Esophagus muscularis mucosa (tissue), 4 donors: ENCODE results near the gene GNPDA1.

ENCODE experiments used
- EP300 ChIP-seq: sonication (generic); formaldehyde crosslinking; IDR thresholded peaks from one replicate; pipeline ENCODE4 v1.6.1; 2017; ENCODE audit warnings: antibody characterized with exemption
- POLR2A ChIP-seq: fragments of 450-650 bp; IDR thresholded peaks from one replicate; pipeline ENCODE4 v1.6.1; 2017; ENCODE audit warnings: antibody characterized with exemption, moderate library complexity, mild to moderate bottlenecking, low read depth
- POLR2AphosphoS5 ChIP-seq, 2 donors: sonication (generic); formaldehyde crosslinking; IDR thresholded peaks; one replicate each; pipeline ENCODE4 v1.6.1; 2017; ENCODE audit warnings: antibody characterized with exemption in 2 of 2
- TF ChIP-seq, protein P1 (sequence below), 3 experiments: fragments of 200-600 bp in 2 of 3; fragments of 450-650 bp in 1 of 3; sonication (generic) in 2 of 3; IDR thresholded peaks; one replicate each; pipeline ENCODE4 v1.5.1; 2017 to 2019; ENCODE audit warnings: antibody characterized with exemption in 3 of 3, mild to moderate bottlenecking in 2 of 3, moderate library complexity in 1 of 3

GRCh38 chr5:141989720-141990119 is 23.1 kb downstream of the GNPDA1 start:
- TF ChIP-seq POLR2AphosphoS5 (IDR thresholded peaks at IDR 0.05) (no peak), EP300 (no peak), POLR2A (no peak)
- TF ChIP-seq, protein P1, sequence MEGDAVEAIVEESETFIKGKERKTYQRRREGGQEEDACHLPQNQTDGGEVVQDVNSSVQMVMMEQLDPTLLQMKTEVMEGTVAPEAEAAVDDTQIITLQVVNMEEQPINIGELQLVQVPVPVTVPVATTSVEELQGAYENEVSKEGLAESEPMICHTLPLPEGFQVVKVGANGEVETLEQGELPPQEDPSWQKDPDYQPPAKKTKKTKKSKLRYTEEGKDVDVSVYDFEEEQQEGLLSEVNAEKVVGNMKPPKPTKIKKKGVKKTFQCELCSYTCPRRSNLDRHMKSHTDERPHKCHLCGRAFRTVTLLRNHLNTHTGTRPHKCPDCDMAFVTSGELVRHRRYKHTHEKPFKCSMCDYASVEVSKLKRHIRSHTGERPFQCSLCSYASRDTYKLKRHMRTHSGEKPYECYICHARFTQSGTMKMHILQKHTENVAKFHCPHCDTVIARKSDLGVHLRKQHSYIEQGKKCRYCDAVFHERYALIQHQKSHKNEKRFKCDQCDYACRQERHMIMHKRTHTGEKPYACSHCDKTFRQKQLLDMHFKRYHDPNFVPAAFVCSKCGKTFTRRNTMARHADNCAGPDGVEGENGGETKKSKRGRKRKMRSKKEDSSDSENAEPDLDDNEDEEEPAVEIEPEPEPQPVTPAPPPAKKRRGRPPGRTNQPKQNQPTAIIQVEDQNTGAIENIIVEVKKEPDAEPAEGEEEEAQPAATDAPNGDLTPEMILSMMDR (IDR thresholded peaks at IDR 0.05), result no peak
